Kidney tubule cell (primary cell): Measurements from ENCODE around the gene GID8.

Source experiments
- DNase-seq: peaks from one replicate; pipeline ENCODE4 v3.0.0-alpha.2; 2018; ENCODE audit warnings: low spot score

Gene GID8

DNA sequence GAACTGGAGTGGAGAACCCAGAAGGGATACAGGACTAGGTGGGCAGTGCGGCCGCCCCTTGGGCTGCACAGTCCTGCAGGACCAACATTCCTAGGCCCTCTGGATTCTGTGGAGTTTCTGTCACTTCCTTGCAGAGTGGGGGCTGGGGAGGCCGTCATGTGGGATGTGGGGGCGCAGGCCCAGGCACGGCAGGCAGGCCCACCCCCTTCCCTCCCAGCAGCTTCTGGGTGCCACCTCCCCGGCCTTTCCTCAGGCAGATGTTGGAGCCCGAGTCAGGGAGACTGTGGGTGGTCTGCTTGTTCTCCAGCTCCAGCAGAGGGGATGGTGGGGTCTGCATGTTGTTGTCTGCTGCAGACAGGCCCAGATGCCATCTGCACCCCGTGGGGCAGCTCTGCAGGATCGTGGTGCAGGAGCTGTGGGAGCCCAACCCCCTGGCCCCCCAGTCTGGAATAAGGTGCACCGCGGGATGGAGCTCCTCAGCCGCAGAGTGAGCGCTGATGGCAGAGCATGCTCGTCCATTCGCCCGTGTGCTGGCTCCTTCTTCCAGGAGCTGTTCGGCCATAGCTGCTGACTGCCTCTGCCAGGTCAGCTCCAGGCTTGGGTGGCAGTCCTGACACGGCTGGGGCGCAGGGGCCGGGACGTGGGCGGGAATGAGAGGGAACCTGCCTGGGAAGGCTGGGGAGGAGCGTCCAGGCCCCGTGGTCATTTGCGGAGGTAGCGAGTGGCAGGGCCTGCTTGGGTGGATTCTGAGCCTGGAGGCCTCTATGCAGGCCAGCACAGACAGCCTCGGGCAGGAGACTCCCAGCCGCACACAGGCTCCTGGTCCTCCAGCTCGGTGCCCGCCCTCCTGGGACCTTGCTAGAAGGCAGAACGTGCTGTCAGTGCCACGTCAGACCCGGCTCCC is 32.6 kb downstream of the GID8 start:
- no peak for DNase-seq

DNA sequence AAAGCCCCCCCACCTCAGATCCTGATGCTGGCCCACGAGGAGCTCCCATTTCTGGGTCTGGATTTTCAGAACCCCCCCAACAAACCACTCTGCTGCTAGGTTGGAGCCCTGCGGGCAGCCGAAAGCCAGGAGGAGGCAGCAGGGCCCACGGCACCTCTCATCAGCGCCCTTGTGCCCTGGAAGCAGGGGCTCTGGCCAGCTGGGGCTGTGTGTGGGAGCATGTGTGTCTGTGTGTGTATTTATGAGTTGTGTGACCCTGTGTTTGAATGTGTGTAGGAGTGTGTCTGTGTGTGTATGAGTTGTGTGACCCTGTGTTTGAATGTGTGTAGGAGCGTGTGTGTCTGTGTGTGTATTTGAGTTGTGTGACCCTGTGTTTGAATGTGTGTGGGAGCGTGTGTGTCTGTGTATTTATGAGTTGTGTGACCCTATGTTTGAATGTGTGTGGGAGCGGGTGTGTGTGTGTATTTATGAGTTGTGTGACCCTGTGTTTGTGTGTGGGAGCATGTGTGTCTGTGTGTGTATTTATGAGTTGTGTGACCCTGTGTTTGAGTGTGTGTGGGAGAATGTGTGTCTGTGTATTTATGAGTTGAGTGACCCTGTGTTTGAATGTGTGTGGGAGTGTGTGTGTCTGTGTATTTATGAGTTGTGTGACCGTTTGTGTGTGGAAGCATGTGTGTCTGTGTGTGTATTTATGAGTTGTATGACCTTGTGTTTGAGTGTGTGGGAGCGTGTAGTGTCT is 33.4 kb downstream of the GID8 start:
- DNase-seq: no peak

DNA sequence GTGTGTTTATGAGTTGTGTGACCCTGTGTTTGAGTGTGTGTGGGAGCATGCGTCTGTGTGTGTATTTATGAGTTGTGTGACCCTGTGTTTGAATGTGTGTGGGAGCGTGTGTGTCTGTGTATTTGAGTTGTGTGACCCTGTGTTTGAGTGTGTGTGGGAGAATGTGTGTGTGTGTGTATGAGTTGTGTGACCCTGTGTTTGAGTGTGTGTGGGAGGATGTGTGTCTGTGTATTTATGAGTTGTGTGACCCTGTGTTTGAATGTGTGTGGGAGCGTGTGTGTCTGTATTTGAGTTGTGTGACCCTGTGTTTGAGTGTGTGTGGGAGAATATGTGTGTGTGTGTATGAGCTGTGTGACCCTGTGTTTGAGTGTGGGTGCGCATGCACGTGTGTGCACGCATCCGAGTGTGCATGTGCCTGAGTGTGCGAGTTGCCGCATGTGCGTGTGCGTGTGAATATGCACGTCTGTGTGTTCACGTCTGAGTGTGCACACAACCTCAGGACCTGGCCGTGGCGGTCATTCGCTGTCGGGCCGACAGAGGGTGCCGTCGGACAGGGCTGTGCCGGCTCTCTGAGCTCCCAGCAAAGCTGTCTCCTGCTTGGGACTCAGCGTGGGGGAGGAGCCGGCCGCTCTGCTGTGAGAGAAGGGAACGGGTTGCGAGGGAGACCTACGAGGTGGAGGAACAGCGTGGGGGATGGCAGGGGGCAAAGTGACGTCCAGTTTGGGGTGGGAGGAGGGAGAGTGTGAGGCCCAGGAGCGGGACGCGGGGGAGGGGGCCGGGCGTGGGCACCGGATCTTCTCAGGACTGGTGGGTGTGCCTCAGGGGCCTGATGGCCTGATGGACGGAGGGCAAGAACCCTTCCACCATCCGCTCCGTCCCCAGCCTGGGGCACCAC is 34.2 kb downstream of the GID8 start:
- DNase-seq: peak; percentile 80

DNA sequence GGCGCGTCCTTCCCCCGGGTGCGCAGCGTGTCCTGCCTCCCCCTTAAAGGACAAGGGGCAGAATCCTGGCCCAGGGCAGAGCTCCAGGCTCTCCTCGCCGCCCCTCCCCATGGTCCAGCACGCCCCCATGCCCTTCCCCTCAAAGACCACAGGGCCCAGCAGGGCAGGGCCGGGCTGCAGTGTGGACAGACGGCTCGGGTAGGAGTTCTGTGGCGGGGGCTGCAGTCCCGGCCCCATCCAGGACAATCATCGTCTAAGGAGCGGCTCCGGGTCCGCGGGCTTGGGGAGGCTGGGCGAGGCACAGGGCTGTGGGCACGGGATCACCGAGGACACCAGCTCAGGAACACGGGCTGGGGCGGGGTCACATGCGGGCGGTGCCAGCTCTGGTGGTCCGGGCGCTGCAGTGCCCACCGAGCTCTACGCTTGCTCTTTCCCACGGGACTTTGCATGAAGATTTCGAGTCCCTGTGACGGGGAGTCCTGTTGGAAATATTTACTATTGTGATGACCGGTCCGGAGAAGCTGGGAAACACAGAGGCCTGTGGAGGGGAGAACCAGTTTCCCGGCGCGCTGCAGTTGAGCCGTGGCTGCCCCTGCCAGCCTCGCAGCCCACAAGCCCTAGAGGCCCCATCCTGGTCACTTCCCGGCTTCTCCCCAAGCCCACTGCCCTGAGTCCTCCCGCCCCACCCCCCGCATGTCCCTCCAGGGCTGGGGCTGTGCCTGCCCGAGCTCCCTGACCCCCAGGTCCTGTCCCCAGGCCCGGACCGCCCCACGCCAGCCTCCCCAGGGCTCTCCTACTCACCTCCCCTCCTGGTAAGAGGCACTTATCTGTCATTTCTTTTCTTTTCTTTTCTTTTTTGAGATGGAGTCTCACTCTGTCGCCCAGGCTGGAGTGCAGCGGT is 35.1 kb downstream of the GID8 start:
- no peak for DNase-seq

DNA sequence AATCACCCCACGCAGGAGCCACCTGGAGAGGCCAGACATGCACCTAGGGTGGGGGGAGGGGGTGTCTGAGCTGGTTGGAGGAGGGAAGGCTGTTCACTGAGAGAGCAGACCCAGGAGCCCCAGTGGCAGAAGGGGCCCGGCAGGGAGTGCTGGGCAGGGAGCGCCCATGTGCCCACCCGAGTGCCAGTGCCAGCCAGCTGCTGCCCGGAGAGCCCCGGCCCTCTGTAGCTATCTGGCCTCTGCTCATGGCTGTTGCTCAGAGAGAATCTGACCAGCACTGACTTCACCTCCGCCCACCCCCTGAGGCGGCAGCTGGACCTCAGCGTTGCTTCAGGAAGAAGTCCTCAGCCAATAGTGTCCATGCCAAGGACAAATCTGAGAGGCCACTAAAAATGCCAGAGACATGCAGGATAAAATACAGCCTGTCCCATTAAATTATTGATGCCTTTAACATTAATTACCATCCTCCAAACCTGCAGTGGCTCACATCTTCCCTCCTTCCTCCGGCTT is 37.4 kb downstream of the GID8 start:
- DNase-seq: no peak

DNA sequence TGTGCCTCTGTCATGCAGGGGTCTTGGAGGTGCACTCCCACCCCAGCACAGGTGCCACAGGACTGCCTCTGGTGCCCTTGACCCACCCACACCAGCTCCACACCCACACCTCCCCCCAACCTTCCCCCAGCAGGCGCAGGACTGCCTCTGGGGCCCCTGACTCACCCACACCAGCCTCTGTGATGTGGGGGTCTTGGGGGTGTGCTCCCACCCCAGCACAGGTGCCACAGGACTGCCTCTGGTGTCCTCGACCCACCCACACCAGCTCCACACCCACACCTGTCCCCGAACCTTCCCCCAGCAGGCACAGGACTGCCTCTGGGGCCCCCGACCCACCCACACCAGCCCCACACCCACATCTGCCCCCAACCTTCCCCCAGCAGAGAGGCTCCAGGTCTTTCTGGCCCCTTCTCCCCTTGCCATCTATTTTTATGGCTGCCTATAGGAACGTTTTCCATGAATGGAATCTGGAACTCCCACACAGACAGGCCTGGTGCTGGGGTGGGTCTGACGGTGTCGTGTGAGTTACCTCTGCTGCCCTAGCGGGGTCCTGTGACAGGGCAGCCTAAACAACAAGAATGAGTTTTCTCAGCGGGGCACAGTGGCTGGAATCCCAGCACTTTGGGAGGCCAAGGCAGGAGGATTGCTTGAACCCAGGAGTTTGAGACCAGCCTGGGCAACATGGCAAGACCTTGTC is 38.0 kb downstream of the GID8 start:
- no peak for DNase-seq

DNA sequence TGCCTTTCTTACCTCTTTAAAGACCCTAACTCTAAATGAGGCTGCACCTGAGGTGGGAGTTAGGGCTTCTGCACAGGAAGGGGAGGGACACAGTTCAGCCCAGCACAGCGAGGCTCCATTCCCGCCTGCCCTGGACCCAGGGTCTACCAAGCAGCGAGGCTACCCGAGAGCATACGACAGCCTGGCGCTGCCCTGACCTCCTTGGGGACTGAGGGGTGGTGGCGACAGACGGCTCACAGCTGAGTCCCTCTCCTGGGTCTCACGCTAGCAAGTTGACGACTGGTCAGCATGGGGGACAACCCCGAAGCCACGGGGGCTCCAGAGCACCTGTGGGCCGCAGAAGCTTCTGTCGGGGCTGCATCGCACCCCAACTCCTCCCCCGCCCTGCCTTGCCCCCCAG is 38.9 kb downstream of the GID8 start:
- no peak for DNase-seq

DNA sequence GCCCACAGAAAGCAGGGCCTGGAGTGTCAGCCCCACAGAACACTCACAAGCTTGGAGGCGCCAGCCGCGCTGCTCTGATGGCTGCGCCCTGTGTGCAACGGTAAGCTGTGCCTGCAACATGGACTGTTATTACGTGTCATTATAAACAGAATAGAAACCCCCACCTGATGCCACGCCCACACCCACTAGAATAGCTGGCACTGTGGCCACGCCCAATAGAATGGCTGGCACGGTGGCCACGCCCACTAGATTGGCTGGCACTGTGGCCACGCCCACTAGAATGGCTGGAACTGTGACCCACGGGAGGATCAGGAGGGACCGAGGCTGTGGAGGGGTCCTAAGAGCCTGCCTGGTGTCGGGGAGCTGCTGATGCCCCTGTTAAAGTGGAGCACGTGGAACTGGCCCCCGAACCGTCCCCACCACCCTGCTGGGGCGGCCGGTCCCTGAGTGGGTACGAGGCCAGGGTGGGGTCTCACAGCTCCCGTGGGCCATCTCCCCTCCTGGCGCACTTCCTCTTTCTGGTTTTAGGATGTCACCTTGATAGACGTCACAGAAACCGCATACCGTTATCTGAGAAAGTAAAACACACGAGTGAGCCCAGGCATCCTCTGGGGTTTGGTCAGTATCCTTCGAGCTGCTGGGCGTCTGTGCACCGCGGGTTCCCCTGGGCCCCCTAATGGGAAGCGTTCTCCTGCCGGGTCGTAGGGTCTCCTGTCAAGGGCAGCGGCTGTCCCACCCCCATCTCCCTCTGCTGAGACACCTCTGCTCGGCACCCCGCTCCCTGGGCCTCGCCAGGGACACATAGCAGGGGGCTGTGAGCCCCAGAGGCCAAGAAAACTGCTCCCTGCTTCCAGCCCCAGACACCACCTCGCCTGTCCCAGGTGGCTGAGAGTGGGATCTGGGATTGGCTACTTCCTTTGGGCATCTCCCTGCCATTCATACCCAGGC is 39.9 kb downstream of the GID8 start:
- no peak for DNase-seq

DNA sequence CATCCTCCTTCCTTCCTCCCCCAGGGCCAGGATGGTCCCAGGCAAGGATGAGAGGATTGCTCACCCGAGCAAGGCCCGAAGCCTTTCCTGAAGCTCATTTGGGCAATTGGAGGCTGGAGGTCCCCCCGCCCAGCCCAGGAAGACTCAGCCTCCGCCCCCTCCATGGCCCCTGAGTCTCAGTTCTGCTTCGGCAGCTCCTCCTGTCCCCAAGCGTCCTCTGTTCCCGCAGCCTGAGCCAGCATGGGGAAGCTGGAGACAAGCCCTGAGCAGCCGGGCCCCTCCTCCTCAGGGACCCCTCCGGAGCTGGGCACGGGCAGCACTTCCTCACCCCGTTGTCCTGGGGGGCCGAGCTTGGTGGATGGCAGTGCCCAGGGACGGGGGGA is 40.6 kb downstream of the GID8 start:
- DNase-seq: no peak

DNA sequence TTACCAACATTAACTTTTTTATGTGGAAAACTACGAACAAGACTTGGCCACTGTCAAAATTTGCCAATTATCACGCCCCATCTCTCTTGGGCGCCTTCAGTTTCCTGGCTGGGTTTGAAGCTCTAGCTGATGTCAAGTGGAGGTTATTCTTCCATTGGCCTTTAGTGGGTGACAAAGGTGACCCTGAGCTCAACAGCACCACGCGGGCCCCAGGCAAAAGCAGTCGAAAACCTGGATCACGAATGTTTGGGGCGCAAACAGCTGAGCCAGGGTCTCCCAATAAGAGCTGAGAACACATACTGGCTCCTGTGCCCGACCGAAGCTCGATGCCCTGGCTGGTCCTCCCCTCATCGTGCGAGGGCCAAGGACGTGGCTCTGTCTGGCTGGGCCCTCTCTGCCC is 41.4 kb downstream of the GID8 start:
- DNase-seq: no peak

DNA sequence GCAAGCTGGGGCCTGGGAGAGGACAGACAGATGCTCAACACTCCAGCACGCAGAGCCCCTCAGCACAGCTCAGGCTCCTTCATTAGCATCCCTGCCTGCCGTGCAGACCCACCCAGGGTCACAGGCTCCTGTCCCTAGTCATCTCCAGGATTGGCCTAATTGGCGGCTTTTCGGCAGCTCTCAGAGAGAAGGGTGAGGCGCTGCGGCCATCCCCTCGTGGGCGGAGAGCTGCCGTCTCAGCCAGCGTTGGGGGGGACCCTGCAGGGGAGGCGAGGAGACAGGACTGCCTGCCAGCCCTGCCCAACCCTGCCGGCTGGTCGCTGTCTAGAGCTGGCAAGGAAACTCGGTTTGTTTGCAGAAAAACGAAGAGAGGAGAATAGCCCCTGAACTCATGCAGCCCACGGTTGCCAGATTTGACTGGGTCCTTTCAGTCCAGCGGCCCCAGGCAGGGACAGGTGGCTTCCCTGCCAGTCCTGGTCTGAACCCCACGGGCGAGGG is 42.0 kb downstream of the GID8 start:
- no peak for DNase-seq

DNA sequence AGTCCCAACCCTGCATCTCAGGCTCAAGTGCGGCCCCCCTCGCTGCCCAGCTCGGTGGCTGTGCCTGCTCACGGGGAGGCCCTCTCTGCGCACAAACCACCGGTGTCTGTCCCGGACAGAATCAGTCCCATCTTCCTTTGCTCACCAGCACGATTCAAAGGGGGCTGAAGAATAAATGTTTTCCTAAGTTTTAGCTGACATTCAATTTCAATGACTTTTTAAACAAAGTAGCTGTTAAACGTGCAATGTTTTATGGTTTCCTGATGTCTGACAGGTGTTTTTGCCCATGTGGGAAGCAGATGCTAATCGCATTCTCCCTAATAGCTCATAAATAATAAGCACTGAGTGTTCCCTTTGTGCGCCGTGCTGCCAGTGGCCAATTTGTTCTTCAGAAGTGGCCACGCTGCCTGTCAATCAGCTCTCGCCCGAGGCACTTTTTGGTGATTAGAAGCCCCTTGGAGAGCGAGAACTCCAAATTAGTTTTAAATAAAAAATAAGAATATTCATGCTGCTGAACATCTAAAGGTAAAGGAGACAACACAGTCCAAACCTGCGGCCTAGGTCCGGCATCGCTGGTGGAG is 42.5 kb downstream of the GID8 start:
- no peak for DNase-seq

DNA sequence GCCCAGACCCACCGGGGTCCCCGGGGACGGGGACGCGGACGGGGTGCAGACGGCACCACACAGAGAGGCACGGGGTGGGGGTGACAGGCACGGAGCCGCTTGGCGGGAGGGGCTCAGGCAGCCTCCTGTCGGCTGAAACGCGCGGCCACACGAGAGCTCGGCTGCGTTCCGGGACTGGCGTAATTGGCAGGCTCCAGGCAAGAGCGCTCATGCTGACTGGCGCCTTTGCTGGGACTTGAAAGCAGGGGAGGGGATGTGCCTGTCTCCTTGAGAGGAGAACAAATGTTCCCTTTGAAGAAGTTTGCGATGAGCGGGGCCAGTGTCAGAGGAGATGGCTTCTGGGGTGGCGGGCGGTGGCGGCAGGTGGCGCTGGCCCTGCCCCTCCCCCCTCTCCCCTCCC is 43.0 kb downstream of the GID8 start:
- no peak for DNase-seq

DNA sequence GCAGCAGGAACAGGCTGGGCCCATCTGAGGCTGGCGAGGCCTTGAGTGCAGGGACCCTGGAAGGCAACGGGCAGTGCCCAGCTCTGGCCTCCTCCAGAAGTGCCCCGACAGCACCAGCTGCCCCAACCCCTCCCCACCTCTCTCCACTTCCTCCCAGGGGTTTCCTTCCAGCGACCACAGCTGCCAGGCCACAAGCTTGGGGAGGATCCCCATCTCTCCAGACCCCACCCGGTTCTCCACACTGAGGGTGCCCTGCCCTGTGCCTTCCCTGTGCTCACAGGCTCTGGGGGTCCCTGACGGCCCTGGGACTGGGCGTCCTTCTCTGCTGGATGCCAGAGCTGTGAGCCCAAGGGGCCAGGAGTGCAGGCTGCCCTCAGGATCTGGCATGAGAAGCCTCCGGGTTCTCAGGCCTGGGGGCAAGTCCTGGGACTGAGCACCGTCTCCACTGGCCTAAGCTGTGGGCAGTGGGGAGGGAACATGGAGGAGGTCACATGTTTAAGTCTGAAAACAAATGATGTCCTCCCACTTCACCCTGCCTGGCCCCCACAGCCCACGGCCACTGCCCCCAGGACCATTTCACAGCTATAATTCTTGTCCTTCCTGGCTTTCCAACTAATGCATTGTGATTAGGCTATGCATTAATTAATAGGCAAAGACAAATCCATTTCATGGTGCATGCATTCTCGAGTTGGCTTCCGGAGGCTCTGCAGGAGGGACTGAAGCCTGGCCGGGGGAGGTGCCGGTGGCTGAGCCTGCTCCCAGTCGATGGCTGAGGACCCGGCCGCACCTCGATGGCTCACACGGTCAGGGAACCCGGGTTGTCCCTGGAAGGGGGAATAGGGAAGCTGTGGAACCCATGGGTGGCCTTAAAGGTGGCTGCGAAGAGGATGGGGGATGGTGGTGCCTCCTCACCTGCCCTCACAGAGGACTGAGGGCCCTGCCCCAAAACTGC is 44.5 kb downstream of the GID8 start:
- no peak for DNase-seq

DNA sequence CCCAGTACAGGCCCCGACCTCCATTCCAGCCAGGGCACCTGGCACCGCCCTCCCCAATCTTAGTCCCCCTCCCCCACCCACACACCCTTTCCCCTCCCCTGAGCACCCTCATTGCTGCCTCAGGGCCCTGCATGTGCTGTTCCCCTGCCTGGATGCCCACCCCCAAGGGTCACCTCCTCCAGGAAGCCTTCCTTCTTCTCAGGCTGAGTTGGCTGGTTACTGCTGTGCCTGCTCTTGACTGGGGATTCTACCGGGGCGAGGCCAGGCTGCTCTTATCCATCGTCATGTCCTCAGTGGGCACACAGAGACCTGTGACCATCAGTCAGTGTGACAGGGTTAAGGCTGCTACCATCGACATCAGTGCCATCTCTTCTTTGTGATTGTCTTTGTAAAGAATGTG is 45.3 kb downstream of the GID8 start:
- DNase-seq: no peak

DNA sequence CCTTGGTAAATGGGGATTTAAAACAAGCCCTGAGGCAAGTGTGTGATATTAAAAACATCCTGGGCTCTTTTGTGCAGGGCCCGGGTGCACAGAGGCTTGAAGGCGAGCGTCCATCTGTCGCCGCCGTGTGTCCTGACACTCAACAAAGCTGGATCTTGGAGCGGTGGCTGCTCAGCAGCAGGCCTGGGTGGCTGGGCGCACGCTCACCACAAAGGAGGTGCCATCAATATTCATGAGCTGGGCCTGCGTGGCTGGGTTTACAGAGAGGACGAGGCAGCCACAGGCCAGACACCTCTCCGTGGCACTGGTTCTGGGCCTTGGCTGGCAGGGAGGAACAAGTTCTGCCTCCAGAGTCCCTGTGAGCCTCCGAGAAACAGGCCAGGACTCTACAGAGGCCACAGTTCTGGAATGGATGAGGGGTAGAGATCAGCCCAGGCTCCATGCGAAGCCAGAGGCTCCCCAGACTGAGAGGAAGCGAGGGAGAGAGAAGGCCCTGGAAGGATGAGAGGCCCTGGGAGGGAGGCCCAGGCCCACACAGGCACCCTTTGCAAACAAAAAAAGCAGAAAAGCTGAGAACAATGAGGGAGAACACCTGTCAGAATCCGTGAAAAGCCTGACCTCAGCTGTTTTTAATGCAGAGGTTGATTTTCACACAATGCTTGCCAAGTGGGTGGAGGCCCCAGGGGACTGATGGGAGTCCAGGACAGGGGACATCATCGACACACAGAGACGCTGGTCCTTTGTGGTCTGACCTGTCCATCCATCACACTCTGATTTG is 46.9 kb downstream of the GID8 start:
- DNase-seq: no peak

DNA sequence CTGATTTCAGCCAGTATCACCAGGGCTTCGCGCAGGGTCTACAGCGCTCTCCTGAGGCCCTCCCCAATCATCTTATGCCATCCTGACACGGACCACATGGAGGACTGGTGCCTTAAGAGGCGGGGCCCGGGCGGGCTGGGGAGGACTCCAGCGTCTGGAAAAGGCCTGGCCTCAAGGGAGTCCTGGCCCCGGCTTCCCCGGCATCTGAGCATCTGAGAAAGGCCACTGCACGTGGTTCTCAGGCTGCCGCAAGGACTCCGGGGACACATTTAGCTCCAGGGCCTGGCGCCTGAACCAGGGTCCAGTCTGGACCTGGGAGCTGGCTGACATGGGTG is 47.5 kb downstream of the GID8 start:
- DNase-seq: no peak
